Activated gamma-delta T cell treated with anti-CD3 and anti-CD28 coated beads, Interleukin-2, amount 50 U/mL, for 16 hours (primary cell): ENCODE results near the gene RERE.
"Not testable (repeated sequence)": the region's sequence is repeated elsewhere in the genome, so short reads cannot be mapped to it uniquely, and the experiment has no call there.

Source experiments
- DNase-seq: peaks from one replicate; pipeline ENCODE4 v3.0.0-alpha.2; 2020; ENCODE audit warnings: low read depth

The RERE gene

GRCh38 chr1:8841395-8841794 is 24.0 kb upstream of the RERE start:
- no peak for DNase-seq

GRCh38 chr1:8839990-8840389 is 22.6 kb upstream of the RERE start:
- no peak for DNase-seq

- no peak for DNase-seq
These were observed 18.7 kb upstream of the RERE start for GRCh38 chr1:8835941-8836643.

- no peak for DNase-seq
These were observed 13.9 kb upstream of the RERE start for GRCh38 chr1:8831340-8831739.

- DNase-seq = not testable (repeated sequence)
These were observed 13.3 kb upstream of the RERE start for GRCh38 chr1:8830732-8831131.

GRCh38 chr1:8825985-8826481 is 8.6 kb upstream of the RERE start:
- DNase-seq = no peak

- DNase-seq = no peak
These were observed 5.8 kb upstream of the RERE start for GRCh38 chr1:8823295-8823664.

- DNase-seq = no peak
These were observed 5.2 kb upstream of the RERE start for GRCh38 chr1:8822373-8823294.

GRCh38 chr1:8821084-8821483 is 3.6 kb upstream of the RERE start:
- DNase-seq = no peak

GRCh38 chr1:8818789-8819188 is 1.3 kb upstream of the RERE start:
- not testable (repeated sequence) for DNase-seq

- no peak for DNase-seq
These were observed 910 bp upstream of the RERE start for GRCh38 chr1:8818325-8818775.

- peak; percentile 2 for DNase-seq
These were observed 519 bp downstream of the RERE start for GRCh38 chr1:8816831-8817411.

- DNase-seq = no peak
These were observed 1.2 kb downstream of the RERE start for GRCh38 chr1:8816264-8816663.

- no peak for DNase-seq
These were observed 1.8 kb downstream of the RERE start for GRCh38 chr1:8815582-8816151.

- no peak for DNase-seq
These were observed 2.6 kb downstream of the RERE start for GRCh38 chr1:8814865-8815264.

- DNase-seq = no peak
These were observed 3.4 kb downstream of the RERE start for GRCh38 chr1:8813991-8814390.

GRCh38 chr1:8813016-8813763 is 4.2 kb downstream of the RERE start:
- DNase-seq = no peak

- DNase-seq = no peak
These were observed 5.4 kb downstream of the RERE start for GRCh38 chr1:8812081-8812480.

GRCh38 chr1:8810987-8811386 is 6.5 kb downstream of the RERE start:
- no peak for DNase-seq

- DNase-seq = no peak
These were observed 8.1 kb downstream of the RERE start for GRCh38 chr1:8809342-8809736.

GRCh38 chr1:8807004-8807403 is 10.4 kb downstream of the RERE start:
- DNase-seq = no peak

GRCh38 chr1:8800416-8800815 is 17.0 kb downstream of the RERE start:
- DNase-seq = no peak
